ENCODE measurements around the gene HCFC1.

Gene HCFC1

GRCh38 chrX:154014429-154015380 is 43.1 kb upstream of the HCFC1 start:
- Histone ChIP-seq H3K9me3 (ENCODE audit: low read length) (no peaks in the 10 kb centered on the region), H3K27me3 (ENCODE audit: control insufficient read depth in 1 of 2, insufficient read depth in 2 of 2, low read length in 2 of 2) (peaks cover 0 to 21% of the 10 kb centered on the region in 2 donors), H3K4me1 (ENCODE audit: insufficient read depth, low read length) (peaks cover 3% of the 10 kb centered on the region), H3K4me3 (ENCODE audit: low read depth in 1 of 2, low read length in 2 of 2) (no peak overlapping the region), H3K27ac (ENCODE audit: low read depth, low read length) (no peak overlapping the region), H3K36me3 (ENCODE audit: insufficient read depth, low read length) (peaks cover 5% of the 10 kb centered on the region), H3K9ac (ENCODE audit: low read length) (no peak overlapping the region)

DNA sequence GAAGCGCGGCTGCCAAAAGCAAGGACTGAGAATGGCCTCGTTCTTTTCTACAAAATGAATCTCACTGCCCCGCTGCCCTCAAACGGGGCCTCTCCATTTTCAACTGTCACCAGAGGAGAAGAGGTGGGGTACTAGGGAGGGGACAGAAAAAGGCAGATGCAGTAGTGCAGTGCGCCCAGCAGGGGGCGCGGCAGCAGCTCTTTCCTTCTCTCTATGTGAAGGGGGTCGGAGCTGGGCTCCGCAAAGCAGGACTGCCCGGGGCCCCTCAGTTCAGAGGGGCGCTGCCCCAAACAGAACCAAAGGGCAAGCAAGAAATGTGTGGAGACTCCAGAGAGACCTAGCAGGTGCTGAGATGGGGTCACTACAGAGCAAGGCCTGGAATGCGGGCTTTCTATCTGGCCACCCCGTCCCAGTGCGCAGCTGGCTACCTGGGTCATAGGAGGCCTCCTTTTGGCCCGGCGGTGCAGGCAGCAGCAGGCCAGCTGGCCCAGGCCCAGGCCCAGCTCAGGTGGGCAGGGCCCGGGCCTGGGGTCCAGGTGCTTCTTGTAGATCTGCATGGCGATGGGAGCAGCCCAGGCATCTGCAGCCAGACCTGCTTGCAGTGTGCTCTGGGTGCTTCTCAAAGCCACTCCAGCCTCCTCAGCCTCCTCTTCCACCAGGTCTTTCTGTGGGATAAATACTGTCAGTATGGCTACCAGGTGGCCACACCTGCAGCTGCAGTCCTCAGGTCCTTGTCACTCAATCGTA is 42.2 kb upstream of the HCFC1 start:
- Histone ChIP-seq H3K4me3 (ENCODE audit: low read depth in 1 of 2, low read length in 2 of 2) (no peak overlapping the region), H3K9me3 (ENCODE audit: low read length) (no peaks in the 10 kb centered on the region), H3K27ac (ENCODE audit: low read depth, low read length) (no peak overlapping the region), H3K4me1 (ENCODE audit: insufficient read depth, low read length) (peaks cover 3% of the 10 kb centered on the region), H3K9ac (ENCODE audit: low read length) (no peak overlapping the region), H3K36me3 (ENCODE audit: insufficient read depth, low read length) (peaks cover 5% of the 10 kb centered on the region), H3K27me3 (ENCODE audit: control insufficient read depth in 1 of 2, insufficient read depth in 2 of 2, low read length in 2 of 2) (peaks cover 0 to 21% of the 10 kb centered on the region in 2 donors)

GRCh38 chrX:154013001-154013421 is 41.4 kb upstream of the HCFC1 start:
- Histone ChIP-seq H3K9me3 (ENCODE audit: low read length) (no peaks in the 10 kb centered on the region), H3K27me3 (ENCODE audit: control insufficient read depth in 1 of 2, insufficient read depth in 2 of 2, low read length in 2 of 2) (peaks cover 0 to 21% of the 10 kb centered on the region in 2 donors), H3K36me3 (ENCODE audit: insufficient read depth, low read length) (peaks cover 5% of the 10 kb centered on the region), H3K27ac (ENCODE audit: low read depth, low read length) (no peak overlapping the region), H3K4me1 (ENCODE audit: insufficient read depth, low read length) (no peaks in the 10 kb centered on the region), H3K4me3 (ENCODE audit: low read depth in 1 of 2, low read length in 2 of 2) (no peak overlapping the region), H3K9ac (ENCODE audit: low read length) (no peak overlapping the region)

DNA sequence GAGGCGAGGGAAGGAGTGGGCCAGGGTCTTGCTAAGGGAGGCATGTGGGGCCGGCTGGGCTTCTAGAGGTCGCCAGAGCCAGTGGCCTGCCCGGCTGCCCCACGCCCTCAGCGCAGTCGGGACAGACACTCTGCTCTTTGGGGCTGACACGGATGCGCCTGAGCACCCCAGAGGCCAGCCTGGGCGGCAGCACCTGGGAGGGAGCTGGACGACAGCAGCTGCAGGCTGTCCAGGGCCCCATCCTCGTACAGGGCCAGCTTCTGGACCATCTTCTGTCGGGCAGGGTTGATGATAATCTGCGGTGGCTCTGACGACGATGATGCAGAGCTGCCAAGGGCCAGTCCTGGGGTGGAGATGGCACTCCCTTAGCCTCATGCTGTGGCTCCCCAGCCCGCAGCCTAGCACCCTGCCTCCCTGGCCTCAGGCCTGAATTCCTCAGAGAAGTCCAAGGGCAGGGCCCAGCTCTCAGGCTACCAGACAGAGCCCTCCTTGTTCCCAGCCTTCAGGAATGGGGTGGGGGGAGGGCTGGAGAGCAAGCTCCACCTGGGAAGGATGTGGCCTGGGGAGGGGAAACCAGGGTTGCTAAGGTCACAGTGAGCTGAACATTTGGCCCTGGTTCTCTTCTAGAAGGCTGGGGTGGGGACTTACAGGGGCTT is 40.8 kb upstream of the HCFC1 start:
- Histone ChIP-seq H3K4me1 (ENCODE audit: insufficient read depth, low read length) (no peaks in the 10 kb centered on the region), H3K36me3 (ENCODE audit: insufficient read depth, low read length) (peaks cover 5% of the 10 kb centered on the region), H3K9ac (ENCODE audit: low read length) (no peak overlapping the region), H3K4me3 (ENCODE audit: low read depth in 1 of 2, low read length in 2 of 2) (no peak overlapping the region), H3K27me3 (ENCODE audit: control insufficient read depth in 1 of 2, insufficient read depth in 2 of 2, low read length in 2 of 2) (peaks cover 0 to 21% of the 10 kb centered on the region in 2 donors), H3K9me3 (ENCODE audit: low read length) (no peaks in the 10 kb centered on the region), H3K27ac (ENCODE audit: low read depth, low read length) (no peak overlapping the region)

DNA sequence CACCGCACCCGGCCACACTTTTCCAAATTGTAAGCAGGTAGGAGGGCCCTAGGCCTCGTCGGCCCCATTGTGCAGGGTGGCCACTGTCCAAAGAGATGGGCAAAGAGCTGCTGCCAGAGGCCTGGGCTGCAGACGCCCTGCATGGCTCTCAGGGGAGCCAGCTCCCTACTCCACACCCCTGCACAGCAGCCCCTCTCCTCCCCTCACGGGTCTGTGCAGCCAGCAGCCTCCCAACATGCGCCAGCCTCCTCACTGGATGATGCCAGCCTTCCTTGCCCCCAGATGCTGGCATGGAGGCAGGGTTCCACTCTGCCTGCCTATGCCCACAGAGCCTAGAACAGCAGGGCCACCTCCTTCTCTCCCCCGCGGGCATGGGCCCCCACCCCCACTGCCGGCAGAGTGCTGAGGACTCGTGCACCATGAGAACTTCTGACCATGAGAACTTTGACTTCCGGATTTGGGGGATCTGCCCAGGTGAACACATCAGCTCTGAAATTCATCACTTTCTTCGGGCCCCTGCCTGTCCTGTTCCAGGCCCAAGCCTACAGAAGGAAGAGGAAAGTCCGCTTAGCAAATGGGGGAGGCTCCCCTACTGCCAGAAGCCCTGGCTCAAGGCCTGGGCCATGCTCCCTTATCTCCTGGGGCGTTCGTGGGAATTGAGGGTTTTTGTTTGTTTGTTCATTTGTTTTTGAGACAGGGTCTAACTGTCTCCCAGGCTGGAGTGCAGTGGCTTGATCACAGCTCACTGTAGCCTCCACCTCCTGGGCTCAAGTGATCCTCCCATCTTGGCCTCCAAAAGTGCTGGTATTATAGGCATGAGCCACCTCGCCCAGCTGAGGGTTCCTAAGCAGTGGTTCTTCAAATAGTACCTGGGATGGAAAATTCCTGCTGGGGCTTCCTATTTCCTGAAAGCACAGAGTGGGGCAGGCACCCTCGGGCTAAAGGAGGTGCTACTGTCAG is 40.0 kb upstream of the HCFC1 start:
- Histone ChIP-seq H3K4me1 (ENCODE audit: insufficient read depth, low read length) (no peaks in the 10 kb centered on the region), H3K4me3 (ENCODE audit: low read depth in 1 of 2, low read length in 2 of 2) (no peak overlapping the region), H3K27me3 (ENCODE audit: control insufficient read depth in 1 of 2, insufficient read depth in 2 of 2, low read length in 2 of 2) (peaks cover 0 to 21% of the 10 kb centered on the region in 2 donors), H3K9ac (ENCODE audit: low read length) (no peak overlapping the region), H3K27ac (ENCODE audit: low read depth, low read length) (no peak overlapping the region), H3K36me3 (ENCODE audit: insufficient read depth, low read length) (peaks cover 5% of the 10 kb centered on the region), H3K9me3 (ENCODE audit: low read length) (no peaks in the 10 kb centered on the region)

GRCh38 chrX:154010330-154011087 is 38.9 kb upstream of the HCFC1 start:
- no peaks in the 10 kb centered on the region for H3K9me3 ChIP-seq (ENCODE audit: low read length)
- H3K27me3 ChIP-seq (ENCODE audit: control insufficient read depth in 1 of 2, insufficient read depth in 2 of 2, low read length in 2 of 2): peaks cover 0 to 15% of the 10 kb centered on the region in 2 donors
- H3K36me3 ChIP-seq (ENCODE audit: insufficient read depth, low read length): no peaks in the 10 kb centered on the region
- H3K27ac ChIP-seq (ENCODE audit: low read depth, low read length): no peak overlapping the region
- H3K9ac ChIP-seq (ENCODE audit: low read length): no peak overlapping the region
- no peak overlapping the region for H3K4me3 ChIP-seq (ENCODE audit: low read depth in 1 of 2, low read length in 2 of 2)
- no peaks in the 10 kb centered on the region for H3K4me1 ChIP-seq (ENCODE audit: insufficient read depth, low read length)

- Histone ChIP-seq H3K9ac (ENCODE audit: low read length) (no peak overlapping the region), H3K27me3 (ENCODE audit: control insufficient read depth in 1 of 2, insufficient read depth in 2 of 2, low read length in 2 of 2) (no peaks in the 10 kb centered on the region), H3K4me1 (ENCODE audit: insufficient read depth, low read length) (no peaks in the 10 kb centered on the region), H3K4me3 (ENCODE audit: low read depth in 1 of 2, low read length in 2 of 2) (no peak overlapping the region), H3K27ac (ENCODE audit: low read depth, low read length) (no peak overlapping the region), H3K36me3 (ENCODE audit: insufficient read depth, low read length) (no peaks in the 10 kb centered on the region), H3K9me3 (ENCODE audit: low read length) (no peaks in the 10 kb centered on the region)
Measured at GRCh38 chrX:154008521-154008920, 36.9 kb upstream of the HCFC1 start.

GRCh38 chrX:154006947-154007346 is 35.3 kb upstream of the HCFC1 start:
- Histone ChIP-seq H3K9me3 (ENCODE audit: low read length) (no peaks in the 10 kb centered on the region), H3K4me3 (ENCODE audit: low read depth in 1 of 2, low read length in 2 of 2) (no peak overlapping the region), H3K4me1 (ENCODE audit: insufficient read depth, low read length) (no peaks in the 10 kb centered on the region), H3K36me3 (ENCODE audit: insufficient read depth, low read length) (no peaks in the 10 kb centered on the region), H3K9ac (ENCODE audit: low read length) (no peak overlapping the region), H3K27ac (ENCODE audit: low read depth, low read length) (no peak overlapping the region), H3K27me3 (ENCODE audit: control insufficient read depth in 1 of 2, insufficient read depth in 2 of 2, low read length in 2 of 2) (no peaks in the 10 kb centered on the region)

- no peak overlapping the region for H3K4me3 ChIP-seq (ENCODE audit: low read depth in 1 of 2, low read length in 2 of 2)
- H3K27ac ChIP-seq (ENCODE audit: low read depth, low read length): no peak overlapping the region
- no peaks in the 10 kb centered on the region for H3K27me3 ChIP-seq (ENCODE audit: control insufficient read depth in 1 of 2, insufficient read depth in 2 of 2, low read length in 2 of 2)
- H3K36me3 ChIP-seq (ENCODE audit: insufficient read depth, low read length): no peaks in the 10 kb centered on the region
- H3K9ac ChIP-seq (ENCODE audit: low read length): no peak overlapping the region
- H3K9me3 ChIP-seq (ENCODE audit: low read length): no peaks in the 10 kb centered on the region
- no peaks in the 10 kb centered on the region for H3K4me1 ChIP-seq (ENCODE audit: insufficient read depth, low read length)
Measured at GRCh38 chrX:154004315-154004714, 32.7 kb upstream of the HCFC1 start.

DNA sequence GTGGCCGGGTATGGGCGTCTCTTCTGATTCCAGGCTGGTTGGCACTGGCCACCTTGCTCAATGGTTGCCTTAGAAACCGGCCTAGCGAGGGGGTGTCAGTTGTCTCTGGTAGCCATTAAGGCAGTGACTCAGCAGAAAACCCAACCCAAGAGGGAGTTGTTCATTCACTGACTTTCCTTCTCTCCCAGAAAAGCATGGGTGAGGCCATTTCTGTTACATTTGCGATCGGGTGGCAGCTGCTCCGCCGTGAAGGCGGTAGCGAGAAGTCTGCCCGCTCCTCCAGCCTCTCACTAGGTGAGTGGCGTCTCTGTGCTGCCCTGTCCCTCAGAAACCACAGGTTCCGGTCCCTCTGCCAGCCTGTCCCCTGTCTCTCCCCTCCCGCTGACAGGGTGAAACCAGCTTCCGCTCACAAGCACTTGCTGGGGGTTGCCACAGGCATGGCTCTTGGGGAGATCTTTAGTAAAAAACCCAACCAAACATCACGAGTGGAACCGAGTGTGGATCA is 30.6 kb upstream of the HCFC1 start:
- H3K36me3 ChIP-seq (ENCODE audit: insufficient read depth, low read length): no peaks in the 10 kb centered on the region
- H3K4me3 ChIP-seq (ENCODE audit: low read depth in 1 of 2, low read length in 2 of 2): no peak overlapping the region
- no peaks in the 10 kb centered on the region for H3K4me1 ChIP-seq (ENCODE audit: insufficient read depth, low read length)
- H3K9ac ChIP-seq (ENCODE audit: low read length): no peak overlapping the region
- no peaks in the 10 kb centered on the region for H3K27me3 ChIP-seq (ENCODE audit: control insufficient read depth in 1 of 2, insufficient read depth in 2 of 2, low read length in 2 of 2)
- no peaks in the 10 kb centered on the region for H3K9me3 ChIP-seq (ENCODE audit: low read length)
- no peak overlapping the region for H3K27ac ChIP-seq (ENCODE audit: low read depth, low read length)

All from muscle layer of colon (tissue), 2 donors.